ENCODE measurements around the gene DUSP1. TPM values are rescaled to one million over a fixed set of nuclear protein-coding genes. Genes with fewer than 3 reads are reported as not detected.

DUSP1 gene
- total RNA-seq, 4 donors from 2014 or later, result 613 to 1,025 (median 690) TPM

GRCh38 chr5:172721455-172722326 lies 49.3 kb downstream of the DUSP1 start:
- H3K4me1 ChIP-seq, result peaks cover 18 to 47% of the 10 kb centered on the region in 2 donors
- TF ChIP-seq, protein P1, sequence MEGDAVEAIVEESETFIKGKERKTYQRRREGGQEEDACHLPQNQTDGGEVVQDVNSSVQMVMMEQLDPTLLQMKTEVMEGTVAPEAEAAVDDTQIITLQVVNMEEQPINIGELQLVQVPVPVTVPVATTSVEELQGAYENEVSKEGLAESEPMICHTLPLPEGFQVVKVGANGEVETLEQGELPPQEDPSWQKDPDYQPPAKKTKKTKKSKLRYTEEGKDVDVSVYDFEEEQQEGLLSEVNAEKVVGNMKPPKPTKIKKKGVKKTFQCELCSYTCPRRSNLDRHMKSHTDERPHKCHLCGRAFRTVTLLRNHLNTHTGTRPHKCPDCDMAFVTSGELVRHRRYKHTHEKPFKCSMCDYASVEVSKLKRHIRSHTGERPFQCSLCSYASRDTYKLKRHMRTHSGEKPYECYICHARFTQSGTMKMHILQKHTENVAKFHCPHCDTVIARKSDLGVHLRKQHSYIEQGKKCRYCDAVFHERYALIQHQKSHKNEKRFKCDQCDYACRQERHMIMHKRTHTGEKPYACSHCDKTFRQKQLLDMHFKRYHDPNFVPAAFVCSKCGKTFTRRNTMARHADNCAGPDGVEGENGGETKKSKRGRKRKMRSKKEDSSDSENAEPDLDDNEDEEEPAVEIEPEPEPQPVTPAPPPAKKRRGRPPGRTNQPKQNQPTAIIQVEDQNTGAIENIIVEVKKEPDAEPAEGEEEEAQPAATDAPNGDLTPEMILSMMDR (IDR thresholded peaks at IDR 0.05), result no peak
- no peak for TF ChIP-seq POLR2A (IDR thresholded peaks at IDR 0.05)
- no peak for DNase-seq
- H3K27ac ChIP-seq, result peak overlapping the region; percentile 19 to 68 (median 60)
- no peaks in the 10 kb centered on the region for H3K27me3 ChIP-seq
- WGBS, 2 donors, result 45 to 53% methylated on average over 17 of the region's 17 CpGs
- H3K4me3 ChIP-seq (replicated peaks in 1 of 3), result no peak overlapping the region
- intact Hi-C loops (cut with DNase I), result no loop called here
- no peaks in the 10 kb centered on the region for H3K36me3 ChIP-seq
- H3K9me3 ChIP-seq, result no peaks in the 10 kb centered on the region

DNA sequence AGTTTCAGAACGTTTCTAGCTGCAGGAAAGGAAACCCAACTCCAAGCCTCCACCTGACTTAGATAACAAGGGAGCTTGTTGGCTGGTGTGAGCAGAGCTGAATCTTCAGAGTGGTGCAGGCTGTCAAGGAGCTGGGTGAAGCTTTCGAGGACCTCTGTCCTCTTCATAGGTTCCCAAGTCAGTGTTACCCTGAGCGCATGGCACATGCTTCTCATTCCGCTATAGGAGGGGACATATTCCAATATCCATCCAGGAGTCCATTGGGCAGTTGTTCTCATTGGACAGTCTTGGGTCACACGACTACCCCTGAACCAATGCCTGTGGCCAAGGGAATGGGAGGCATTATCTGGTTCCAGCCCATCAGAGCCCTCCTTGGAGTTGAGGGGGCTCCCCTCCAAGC lies 50.3 kb downstream of the DUSP1 start:
- H3K4me3 ChIP-seq (replicated peaks in 1 of 3), result no peak overlapping the region
- no peaks in the 10 kb centered on the region for H3K9me3 ChIP-seq
- H3K27ac ChIP-seq, result peak overlapping the region in 2 of 3 donors; percentile 60 to 68
- WGBS, 2 donors, result 71 to 78% methylated on average over 5 of the region's 5 CpGs
- TF ChIP-seq, protein P1 (IDR thresholded peaks at IDR 0.05), result no peak
- TF ChIP-seq POLR2A (IDR thresholded peaks at IDR 0.05), result no peak
- intact Hi-C loops (cut with DNase I), result no loop called here
- H3K27me3 ChIP-seq, result no peaks in the 10 kb centered on the region
- H3K4me1 ChIP-seq, result peaks cover 18 to 43% of the 10 kb centered on the region in 2 donors
- H3K36me3 ChIP-seq, result no peaks in the 10 kb centered on the region
- no peak for DNase-seq

- intact Hi-C loops (cut with DNase I), result no loop called here
- no peak for TF ChIP-seq POLR2A (IDR thresholded peaks at IDR 0.05)
- TF ChIP-seq, protein P1 (IDR thresholded peaks at IDR 0.05), result no peak
- 92 to 95% methylated on average over 4 of the region's 4 CpGs for WGBS, 2 donors
- Histone ChIP-seq H3K4me3 (replicated peaks in 1 of 3) (no peak overlapping the region), H3K4me1 (peaks cover 18 to 56% of the 10 kb centered on the region in 2 donors), H3K27ac (no peak overlapping the region), H3K36me3 (no peaks in the 10 kb centered on the region), H3K27me3 (no peaks in the 10 kb centered on the region), H3K9me3 (no peaks in the 10 kb centered on the region)
- DNase-seq, result no peak
These were observed 51.8 kb downstream of the DUSP1 start for GRCh38 chr5:172719211-172719610.

DNA sequence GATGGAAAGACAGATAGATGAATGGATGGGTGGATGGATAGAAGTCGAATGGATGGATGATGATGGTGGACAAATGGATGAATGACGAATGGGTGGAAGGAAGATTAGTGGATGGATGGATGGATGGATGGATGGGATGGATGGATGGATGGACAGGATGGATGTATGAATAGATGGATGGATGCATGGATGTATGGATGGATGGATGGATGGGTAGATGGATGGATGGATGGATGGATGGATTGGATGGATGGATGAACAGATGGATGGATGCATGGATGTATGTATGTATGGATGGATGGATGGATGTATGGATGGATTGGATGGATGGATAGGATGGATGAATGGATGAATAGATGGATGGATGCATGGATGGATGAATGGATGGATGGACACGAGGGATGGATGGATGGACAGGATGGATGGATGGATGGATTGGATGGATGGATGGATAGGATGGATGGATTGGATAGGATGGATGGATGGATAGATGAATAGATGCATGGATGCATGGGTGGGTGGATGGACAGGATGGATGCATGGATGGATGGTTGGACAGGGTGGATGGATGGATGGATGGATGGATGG lies 52.4 kb downstream of the DUSP1 start:
- Histone ChIP-seq H3K27ac (no peak overlapping the region), H3K4me1 (peaks cover 18 to 62% of the 10 kb centered on the region in 2 donors), H3K36me3 (no peaks in the 10 kb centered on the region), H3K4me3 (replicated peaks in 1 of 3) (no peak overlapping the region), H3K27me3 (no peaks in the 10 kb centered on the region), H3K9me3 (no peaks in the 10 kb centered on the region)
- intact Hi-C loops (cut with DNase I), result no loop called here
- no peak for DNase-seq
- 93% methylated on average over 3 of the region's 3 CpGs for WGBS, 2 donors
- TF ChIP-seq POLR2A (IDR thresholded peaks at IDR 0.05), result no peak
- TF ChIP-seq, protein P1 (IDR thresholded peaks at IDR 0.05), result no peak

Small RNA genes lying within 50 kb of the gene (small RNA-seq; reads per million reads assigned to genes)
- gene AC022217.4 (not detected), gene RF00019 (not detected)

Other genes with a start within 250 kb of the DUSP1 start
- gene NEURL1B, start 129.9 kb downstream of the DUSP1 start, total RNA-seq, result 10 to 100 TPM in 2 of 4 donors, 1 to 10 TPM in 2; 8.2 to 29.9 (median 10.9) TPM
- 100 to 1,000 TPM; 156 to 214 (median 175) TPM for gene ERGIC1, start 63.1 kb upstream of the DUSP1 start, total RNA-seq
- 10 to 100 TPM; 27.2 to 46.7 (median 42.9) TPM for gene RPL26L1, start 188.2 kb upstream of the DUSP1 start, total RNA-seq
- 100 to 1,000 TPM; 170 to 254 (median 198) TPM for gene ATP6V0E1, start 212.6 kb upstream of the DUSP1 start, total RNA-seq

Measured in thyroid gland (tissue), 4 donors.